ENCODE measurements around the gene NLRC5.

Gene NLRC5

GRCh38 chr16:56988948-56989945 lies at the start of gene NLRC5 (continued):
- TF ChIP-seq, protein P1, sequence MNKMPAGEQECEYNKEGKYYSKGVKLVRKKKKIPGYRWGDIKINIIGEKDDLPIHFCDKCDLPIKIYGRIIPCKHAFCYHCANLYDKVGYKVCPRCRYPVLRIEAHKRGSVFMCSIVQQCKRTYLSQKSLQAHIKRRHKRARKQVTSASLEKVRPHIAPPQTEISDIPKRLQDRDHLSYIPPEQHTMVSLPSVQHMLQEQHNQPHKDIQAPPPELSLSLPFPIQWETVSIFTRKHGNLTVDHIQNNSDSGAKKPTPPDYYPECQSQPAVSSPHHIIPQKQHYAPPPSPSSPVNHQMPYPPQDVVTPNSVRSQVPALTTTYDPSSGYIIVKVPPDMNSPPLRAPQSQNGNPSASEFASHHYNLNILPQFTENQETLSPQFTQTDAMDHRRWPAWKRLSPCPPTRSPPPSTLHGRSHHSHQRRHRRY (tag by site-specific recombination; IDR thresholded peaks at IDR 0.05): no peak
- no peak for TF ChIP-seq ZNF221 (tag by site-specific recombination; IDR thresholded peaks at IDR 0.05; ENCODE audit: borderline replicate concordance)
- TF ChIP-seq EGR2 (tag by site-specific recombination; IDR thresholded peaks at IDR 0.05; ENCODE audit: low read depth): 0 out of 2 replicates have a peak, but pooled peaks have one; percentile 21
- TF ChIP-seq ZNF670 (tag by site-specific recombination; IDR thresholded peaks at IDR 0.05; ENCODE audit: low read depth): no peak
- TF ChIP-seq ZNF404 (tag by site-specific recombination; IDR thresholded peaks at IDR 0.05): peak; percentile 7; the same call in 1 of the 2 replicates
- no peak for TF ChIP-seq TRIM28 (IDR thresholded peaks at IDR 0.05; ENCODE audit: borderline replicate concordance, low read length)
- TF ChIP-seq INSM2 (tag by site-specific recombination; IDR thresholded peaks at IDR 0.05): no peak
- no peak for TF ChIP-seq ZNF747 (tag by site-specific recombination; IDR thresholded peaks at IDR 0.05)
- no peak for TF ChIP-seq ZNF362 (tag by site-specific recombination; IDR thresholded peaks at IDR 0.05)
- TF ChIP-seq ZNF2 (tag by site-specific recombination; IDR thresholded peaks at IDR 0.05): peak; percentile 83; the same call in 1 of the 2 replicates
- TF ChIP-seq ZNF350 (tag by site-specific recombination; IDR thresholded peaks at IDR 0.05): no peak
- TF ChIP-seq ZNF292 (tag by site-specific recombination; IDR thresholded peaks at IDR 0.05; ENCODE audit: borderline replicate concordance, low read depth): no peak
- TF ChIP-seq ZNF280C (tag by site-specific recombination; IDR thresholded peaks at IDR 0.05): no peak
- TF ChIP-seq ZNF391 (tag by site-specific recombination; IDR thresholded peaks at IDR 0.05; ENCODE audit: borderline replicate concordance, low read depth): no peak; the same call in 1 of the 2 replicates
- no peak for TF ChIP-seq ZNF354C (tag by site-specific recombination; IDR thresholded peaks at IDR 0.05; ENCODE audit: borderline replicate concordance, low read depth)
- TF ChIP-seq, protein P2, sequence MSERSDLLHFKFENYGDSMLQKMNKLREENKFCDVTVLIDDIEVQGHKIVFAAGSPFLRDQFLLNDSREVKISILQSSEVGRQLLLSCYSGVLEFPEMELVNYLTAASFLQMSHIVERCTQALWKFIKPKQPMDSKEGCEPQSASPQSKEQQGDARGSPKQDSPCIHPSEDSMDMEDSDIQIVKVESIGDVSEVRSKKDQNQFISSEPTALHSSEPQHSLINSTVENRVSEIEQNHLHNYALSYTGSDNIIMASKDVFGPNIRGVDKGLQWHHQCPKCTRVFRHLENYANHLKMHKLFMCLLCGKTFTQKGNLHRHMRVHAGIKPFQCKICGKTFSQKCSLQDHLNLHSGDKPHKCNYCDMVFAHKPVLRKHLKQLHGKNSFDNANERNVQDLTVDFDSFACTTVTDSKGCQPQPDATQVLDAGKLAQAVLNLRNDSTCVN (tag by site-specific recombination; optimal IDR thresholded peaks at IDR 0.05): peak; percentile 94
- TF ChIP-seq ZNF184 (tag by site-specific recombination; IDR thresholded peaks at IDR 0.05): no peak
- TF ChIP-seq, protein P3, sequence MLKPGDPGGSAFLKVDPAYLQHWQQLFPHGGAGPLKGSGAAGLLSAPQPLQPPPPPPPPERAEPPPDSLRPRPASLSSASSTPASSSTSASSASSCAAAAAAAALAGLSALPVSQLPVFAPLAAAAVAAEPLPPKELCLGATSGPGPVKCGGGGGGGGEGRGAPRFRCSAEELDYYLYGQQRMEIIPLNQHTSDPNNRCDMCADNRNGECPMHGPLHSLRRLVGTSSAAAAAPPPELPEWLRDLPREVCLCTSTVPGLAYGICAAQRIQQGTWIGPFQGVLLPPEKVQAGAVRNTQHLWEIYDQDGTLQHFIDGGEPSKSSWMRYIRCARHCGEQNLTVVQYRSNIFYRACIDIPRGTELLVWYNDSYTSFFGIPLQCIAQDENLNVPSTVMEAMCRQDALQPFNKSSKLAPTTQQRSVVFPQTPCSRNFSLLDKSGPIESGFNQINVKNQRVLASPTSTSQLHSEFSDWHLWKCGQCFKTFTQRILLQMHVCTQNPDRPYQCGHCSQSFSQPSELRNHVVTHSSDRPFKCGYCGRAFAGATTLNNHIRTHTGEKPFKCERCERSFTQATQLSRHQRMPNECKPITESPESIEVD (tag by site-specific recombination; IDR thresholded peaks at IDR 0.05): no peak
- peak; percentile 69 for TF ChIP-seq ZIC2 (tag by site-specific recombination; IDR thresholded peaks at IDR 0.05)
- TF ChIP-seq MEIS1 (CRISPR knock-in tag; IDR thresholded peaks at IDR 0.05; ENCODE audit: borderline replicate concordance): no peak
- no peak for TF ChIP-seq PRDM2 (tag by site-specific recombination; IDR thresholded peaks at IDR 0.05; ENCODE audit: borderline replicate concordance)
- no peak for TF ChIP-seq ZNF707 (tag by site-specific recombination; IDR thresholded peaks at IDR 0.05)
